OCI-LY7 (cell line): Measurements from ENCODE around the gene OR10K1. TPM values are rescaled to one million over a fixed set of nuclear protein-coding genes. Genes with fewer than 3 reads are reported as not detected.

Experiments used
- BruUV-seq: library from RNA; stranded (reverse); fragments of 400-500 nt; replicated peaks from 2 replicates; lab custom pipeline; 2021; lab: Mats Ljungman, UMichigan
- CTCF ChIA-PET: fragments of 300-600 bp; sonication (Branson Sonifier 250); formaldehyde crosslinking; loops from one replicate; lab custom pipeline; 2022; ENCODE audit warnings: antibody characterized with exemption; ENCODE audit not compliant: unreplicated experiment; lab: Charles Lee
- POLR2A ChIA-PET: fragments of 300-600 bp; sonication (Branson Sonifier 250); formaldehyde crosslinking; loops from one replicate; lab custom pipeline; 2022; ENCODE audit warnings: antibody characterized with exemption; lab: Charles Lee
- DNase-seq: peaks from one replicate; pipeline ENCODE4 v3.0.0-alpha.2; 2015; ENCODE audit warnings: low spot score
- H2AFZ ChIP-seq: fragments of 200-600 bp; sonication (generic), shearing (Covaris generic); 2 replicates; pipeline ENCODE4 v1.6.1; 2014; ENCODE audit warnings: mild to moderate bottlenecking, antibody characterized with exemption, low read length, moderate library complexity
- H3K27ac ChIP-seq: fragments of 200-600 bp; sonication (generic); 2 replicates; pipeline ENCODE4 v1.5.1; 2014; ENCODE audit warnings: mixed run types, low read depth, mild to moderate bottlenecking, moderate library complexity, low read length, inconsistent platforms; ENCODE audit not compliant: poor library complexity, severe bottlenecking
- H3K36me3 ChIP-seq: fragments of 200-600 bp; sonication (generic); 2 replicates; pipeline ENCODE4 v1.6.1; 2014; ENCODE audit warnings: mild to moderate bottlenecking, antibody characterized with exemption, low read length, moderate library complexity, mixed read lengths; ENCODE audit not compliant: insufficient read depth
- H3K4me1 ChIP-seq: fragments of 200-600 bp; sonication (generic); 2 replicates; pipeline ENCODE4 v1.5.1; 2014; ENCODE audit warnings: mild to moderate bottlenecking, low read length; ENCODE audit not compliant: insufficient read depth, poor library complexity, severe bottlenecking
- H3K4me2 ChIP-seq: fragments of 200-600 bp; sonication (generic); 2 replicates; pipeline ENCODE4 v1.6.1; 2014; ENCODE audit warnings: mild to moderate bottlenecking, low read length
- H3K4me3 ChIP-seq: fragments of 200-600 bp; sonication (generic); 2 replicates; pipeline ENCODE4 v1.5.1; 2014; ENCODE audit warnings: mild to moderate bottlenecking, low read depth, low read length; ENCODE audit not compliant: poor library complexity, severe bottlenecking
- H3K79me2 ChIP-seq: fragments of 200-600 bp; sonication (generic); 2 replicates; pipeline ENCODE4 v1.6.1; 2016; ENCODE audit warnings: low read depth, mild to moderate bottlenecking, low read length, moderate library complexity, mixed read lengths; ENCODE audit not compliant: insufficient read depth
- H3K9me2 ChIP-seq: fragments of 200-600 bp; sonication (generic); 2 replicates; pipeline ENCODE4 v1.6.1; 2016; ENCODE audit warnings: mild to moderate bottlenecking, low read length, mixed read lengths; ENCODE audit not compliant: insufficient read depth
- H3K9me3 ChIP-seq: fragments of 200-600 bp; sonication (generic); 2 replicates; pipeline ENCODE4 v1.6.1; 2014; ENCODE audit warnings: mild to moderate bottlenecking, mixed run types, low read length, mixed read lengths
- H4K20me1 ChIP-seq: fragments of 200-600 bp; sonication (generic); 2 replicates; pipeline ENCODE4 v1.6.1; 2014; ENCODE audit warnings: mild to moderate bottlenecking, antibody characterized with exemption, low read length, moderate library complexity, mixed read lengths; ENCODE audit not compliant: insufficient read depth
- EZH2phosphoT487 ChIP-seq: fragments of 200-600 bp; sonication (generic); IDR thresholded peaks from 2 replicates; pipeline ENCODE4 v1.6.1; 2018; ENCODE audit warnings: low read depth, borderline replicate concordance, mild to moderate bottlenecking, mixed run types, antibody characterized with exemption, low read length, moderate library complexity, mixed read lengths
- intact Hi-C: fragments of 100-400 bp; cut with micrococcal nuclease; formaldehyde crosslinking; loops from one replicate; pipeline ENCODE4 v1.10.0; 2022; ENCODE audit not compliant: unreplicated experiment
- total RNA-seq, 2 experiments: library from RNA; depleted of rRNA in 1 of 2; stranded (reverse); fragments of >200 nt in 1 of 2; shearing (Covaris generic) in 1 of 2; gene quantifications; 2 replicates each; pipeline ENCODE4 v1.2.3, GENCODE V29; 2014 to 2022
- TF ChIP-seq, protein P1 (sequence below): fragments of 200-600 bp; sonication (generic); conservative IDR thresholded peaks from 2 replicates; pipeline ENCODE4 v1.5.1; 2014; ENCODE audit warnings: mild to moderate bottlenecking, antibody characterized with exemption, low read length, moderate library complexity, mixed read lengths

Gene OR10K1
- total RNA-seq, 2 experiments from 2014 or later, result not detected

DNA sequence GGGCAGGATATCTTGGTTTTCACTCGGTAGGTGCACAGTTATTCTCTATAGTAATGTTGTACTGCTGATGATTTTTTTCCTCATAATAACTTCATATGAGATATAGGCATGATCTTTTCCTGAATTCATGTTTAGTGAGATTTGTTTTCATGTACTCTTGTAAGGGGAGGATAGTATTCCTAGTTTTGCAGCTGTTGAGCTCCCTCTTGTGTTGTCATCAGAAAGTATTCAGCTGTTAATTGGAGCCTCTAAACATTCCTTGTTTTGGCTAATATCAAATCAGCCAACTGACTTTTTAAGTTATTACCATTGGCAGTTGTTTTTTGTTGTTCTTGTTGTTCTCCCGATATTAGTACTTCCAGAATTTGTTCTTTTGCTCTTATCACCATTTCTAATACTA, 34.7 kb downstream of the OR10K1 start:
- no peaks in the 10 kb centered on the region for H3K79me2 ChIP-seq
- intact Hi-C loops, result loop anchor here (10.0 kb wide), 1 partner anchor 292 kb away; no protein-coding TSS in a partner anchor
- no peak overlapping the region for H3K4me2 ChIP-seq
- POLR2A ChIA-PET, result no interaction called here
- no peaks in the 10 kb centered on the region for H3K9me3 ChIP-seq
- no TSS peak for BruUV-seq
- H2AFZ ChIP-seq, result no peak overlapping the region
- no peaks in the 10 kb centered on the region for H4K20me1 ChIP-seq
- H3K27ac ChIP-seq, result no peak overlapping the region
- 0 out of 2 replicates have a peak, but pooled peaks cover 3% of the 10 kb centered on the region for H3K9me2 ChIP-seq
- no peak for TF ChIP-seq EZH2phosphoT487
- TF ChIP-seq, protein P1, sequence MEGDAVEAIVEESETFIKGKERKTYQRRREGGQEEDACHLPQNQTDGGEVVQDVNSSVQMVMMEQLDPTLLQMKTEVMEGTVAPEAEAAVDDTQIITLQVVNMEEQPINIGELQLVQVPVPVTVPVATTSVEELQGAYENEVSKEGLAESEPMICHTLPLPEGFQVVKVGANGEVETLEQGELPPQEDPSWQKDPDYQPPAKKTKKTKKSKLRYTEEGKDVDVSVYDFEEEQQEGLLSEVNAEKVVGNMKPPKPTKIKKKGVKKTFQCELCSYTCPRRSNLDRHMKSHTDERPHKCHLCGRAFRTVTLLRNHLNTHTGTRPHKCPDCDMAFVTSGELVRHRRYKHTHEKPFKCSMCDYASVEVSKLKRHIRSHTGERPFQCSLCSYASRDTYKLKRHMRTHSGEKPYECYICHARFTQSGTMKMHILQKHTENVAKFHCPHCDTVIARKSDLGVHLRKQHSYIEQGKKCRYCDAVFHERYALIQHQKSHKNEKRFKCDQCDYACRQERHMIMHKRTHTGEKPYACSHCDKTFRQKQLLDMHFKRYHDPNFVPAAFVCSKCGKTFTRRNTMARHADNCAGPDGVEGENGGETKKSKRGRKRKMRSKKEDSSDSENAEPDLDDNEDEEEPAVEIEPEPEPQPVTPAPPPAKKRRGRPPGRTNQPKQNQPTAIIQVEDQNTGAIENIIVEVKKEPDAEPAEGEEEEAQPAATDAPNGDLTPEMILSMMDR, result peak; percentile 67
- no peak overlapping the region for H3K4me3 ChIP-seq
- DNase-seq, result peak; percentile 24
- CTCF ChIA-PET, result interaction anchor here (0.7 kb wide), 1 partner anchor 292 kb away, joined by 3 read pairs; no protein-coding TSS in a partner anchor
- no peaks in the 10 kb centered on the region for H3K4me1 ChIP-seq
- H3K36me3 ChIP-seq, result no peaks in the 10 kb centered on the region

DNA sequence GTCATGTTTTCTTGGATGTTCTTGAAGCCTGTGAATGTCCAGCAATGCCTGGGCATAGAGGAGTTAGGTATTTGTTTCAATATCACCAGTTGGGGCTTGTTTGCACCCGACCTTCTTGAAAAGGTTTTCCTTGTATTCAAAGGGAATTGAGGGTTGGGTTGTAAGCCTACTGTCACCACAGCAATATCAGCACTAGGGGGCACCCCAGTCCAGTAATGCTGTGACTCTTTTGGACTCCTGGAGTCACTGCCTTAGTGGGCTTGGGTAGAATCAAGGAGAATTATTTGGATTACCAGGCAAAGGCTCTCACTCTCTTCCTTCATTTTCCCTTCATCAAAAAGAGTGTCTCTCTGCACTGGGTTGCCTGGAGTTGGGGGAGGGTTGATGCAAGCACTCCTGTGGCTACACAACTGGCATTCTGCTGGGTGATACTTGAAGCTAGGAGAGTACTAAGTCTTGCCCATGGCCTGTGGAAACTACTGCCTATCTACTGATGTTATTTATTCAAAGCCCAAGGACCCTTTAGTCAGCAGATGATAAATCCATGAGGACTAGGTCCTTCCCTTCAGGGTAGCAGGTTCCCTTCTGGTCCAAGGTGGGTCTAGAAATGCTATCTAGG, 44.8 kb downstream of the OR10K1 start:
- Histone ChIP-seq H3K9me2 (no peaks in the 10 kb centered on the region), H3K9me3 (no peaks in the 10 kb centered on the region), H3K79me2 (no peaks in the 10 kb centered on the region), H4K20me1 (no peaks in the 10 kb centered on the region), H3K4me3 (no peak overlapping the region), H3K4me2 (no peak overlapping the region), H3K4me1 (no peaks in the 10 kb centered on the region), H3K27ac (no peak overlapping the region), H2AFZ (no peak overlapping the region), H3K36me3 (no peaks in the 10 kb centered on the region)
- ChIA-PET CTCF (no interaction called here), POLR2A (interaction anchor here (1.2 kb wide), 1 partner anchor 503 kb away, joined by 3 read pairs; the partner anchor contains the start of gene IFI16)
- TF ChIP-seq, protein P1, result peak; percentile 84
- TF ChIP-seq EZH2phosphoT487, result no peak
- no TSS peak for BruUV-seq
- intact Hi-C loops, result loop anchor here (5.0 kb wide), 3 partner anchors 146 to 581 kb away; no protein-coding TSS in a partner anchor
- DNase-seq, result peak; percentile 56

DNA sequence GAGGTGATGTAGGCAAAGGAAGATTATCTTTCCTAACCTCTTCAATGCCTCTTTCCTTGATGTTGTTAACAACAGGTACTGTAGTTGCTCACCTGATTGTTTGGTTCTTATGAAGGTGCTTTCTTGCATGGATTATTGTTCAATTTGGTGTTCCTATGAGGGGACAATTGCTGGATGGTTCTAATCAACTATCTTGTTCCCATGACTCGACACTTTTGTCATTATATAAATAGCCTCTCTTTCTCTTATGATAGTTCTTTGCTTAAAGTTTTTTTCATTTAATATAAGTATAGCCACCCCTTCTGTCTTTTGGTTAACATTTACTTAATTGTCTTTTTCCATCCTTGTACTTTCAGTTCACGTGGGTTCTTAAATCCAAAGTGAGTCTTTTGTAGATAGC, 45.9 kb downstream of the OR10K1 start:
- H3K9me3 ChIP-seq, result no peaks in the 10 kb centered on the region
- BruUV-seq, result no TSS peak
- H3K4me2 ChIP-seq, result no peak overlapping the region
- ChIA-PET POLR2A (interaction anchor here (1.2 kb wide), 1 partner anchor 502 kb away, joined by 3 read pairs; the partner anchor contains the start of gene IFI16), CTCF (no interaction called here)
- TF ChIP-seq, protein P1, result no peak
- TF ChIP-seq EZH2phosphoT487, result no peak
- H2AFZ ChIP-seq, result no peak overlapping the region
- no peak overlapping the region for H3K27ac ChIP-seq
- intact Hi-C loops, result loop anchor here (5.0 kb wide), 3 partner anchors 145 to 580 kb away; no protein-coding TSS in a partner anchor
- no peaks in the 10 kb centered on the region for H3K79me2 ChIP-seq
- no peaks in the 10 kb centered on the region for H3K36me3 ChIP-seq
- H4K20me1 ChIP-seq, result no peaks in the 10 kb centered on the region
- H3K4me1 ChIP-seq, result no peaks in the 10 kb centered on the region
- H3K9me2 ChIP-seq, result no peaks in the 10 kb centered on the region
- DNase-seq, result no peak
- H3K4me3 ChIP-seq, result no peak overlapping the region
